ENCODE measurements around the gene SKI. TPM values are rescaled to one million over a fixed set of nuclear protein-coding genes. Genes with fewer than 3 reads are reported as not detected.

The SKI gene
- total RNA-seq, 1 donor from 2014 or later = 13.5 TPM

- no peak overlapping the region for H3K4me3 ChIP-seq (ENCODE audit: low read depth, low read length)
- no peak for DNase-seq (ENCODE audit: low read depth)
- TF ChIP-seq CTCF (conservative IDR thresholded peaks at IDR 0.05; ENCODE audit: low read depth, low read length) = no peak
Observed at GRCh38 chr1:2316451-2316961, 88.4 kb downstream of the SKI start.

- no peak for DNase-seq (ENCODE audit: low read depth)
- no peak for TF ChIP-seq CTCF (conservative IDR thresholded peaks at IDR 0.05; ENCODE audit: low read depth, low read length)
- no peak overlapping the region for H3K4me3 ChIP-seq (ENCODE audit: low read depth, low read length)
Observed at GRCh38 chr1:2317230-2318065, 89.3 kb downstream of the SKI start.

- DNase-seq (ENCODE audit: low read depth) = no peak
- H3K4me3 ChIP-seq (ENCODE audit: low read depth, low read length) = no peak overlapping the region
Observed at GRCh38 chr1:2318314-2319278, 90.5 kb downstream of the SKI start.

GRCh38 chr1:2319291-2319690 lies 91.2 kb downstream of the SKI start:
- no peak overlapping the region for H3K4me3 ChIP-seq (ENCODE audit: low read depth, low read length)

More at GRCh38 chr1:2318314-2319278, 90.5 kb downstream of the SKI start:
- no peak for TF ChIP-seq CTCF (conservative IDR thresholded peaks at IDR 0.05; ENCODE audit: low read depth, low read length)

GRCh38 chr1:2320006-2320405 lies 91.9 kb downstream of the SKI start:
- TF ChIP-seq CTCF (conservative IDR thresholded peaks at IDR 0.05; ENCODE audit: low read depth, low read length) = no peak
- no peak overlapping the region for H3K4me3 ChIP-seq (ENCODE audit: low read depth, low read length)
- DNase-seq (ENCODE audit: low read depth) = no peak

More at GRCh38 chr1:2319291-2319690, 91.2 kb downstream of the SKI start:
- no peak for TF ChIP-seq CTCF (conservative IDR thresholded peaks at IDR 0.05; ENCODE audit: low read depth, low read length)
- no peak for DNase-seq (ENCODE audit: low read depth)

GRCh38 chr1:2320760-2321667 lies 92.9 kb downstream of the SKI start:
- DNase-seq (ENCODE audit: low read depth) = no peak

More at GRCh38 chr1:2320760-2321667, 92.9 kb downstream of the SKI start:
- no peak for TF ChIP-seq CTCF (conservative IDR thresholded peaks at IDR 0.05; ENCODE audit: low read depth, low read length)
- no peak overlapping the region for H3K4me3 ChIP-seq (ENCODE audit: low read depth, low read length)

Data from epithelial cell of proximal tubule (primary cell).